OCI-LY1 (cell line): ENCODE data around the gene CRYBG1.

Experiments
- CTCF ChIP-seq: fragments of 200-600 bp; sonication (generic), shearing (Covaris generic); IDR thresholded peaks from 2 replicates; pipeline ENCODE4 v1.5.1; 2017; ENCODE audit warnings: mild to moderate bottlenecking, antibody characterized with exemption, low read length, moderate library complexity, mixed read lengths
- EZH2 ChIP-seq: fragments of 200-600 bp; sonication (generic), shearing (Covaris generic); IDR thresholded peaks from 2 replicates; pipeline ENCODE4 v1.8.0; 2017; ENCODE audit warnings: borderline replicate concordance, mixed run types, mild to moderate bottlenecking, antibody characterized with exemption, low read length, moderate library complexity, mixed read lengths

- TF ChIP-seq CTCF (no peak), EZH2 (no peak)
Observed at GRCh38 chr6:106553440-106553839, 192.9 kb downstream of the CRYBG1 start.
